DOHH2 (cell line): ENCODE results near the gene MEI4.

Source experiments
- H3F3A ChIP-seq: fragments of 200-600 bp; sonication (generic), shearing (Covaris generic); 2 replicates; pipeline ENCODE4 v1.6.0; 2016; ENCODE audit warnings: antibody characterized with exemption, mild to moderate bottlenecking; ENCODE audit not compliant: control insufficient read depth, insufficient read depth
- H3K27ac ChIP-seq: fragments of 200-600 bp; sonication (generic); 2 replicates; pipeline ENCODE4 v1.5.1; 2014; ENCODE audit warnings: low read depth, mild to moderate bottlenecking, low read length, moderate library complexity
- H3K27me3 ChIP-seq: fragments of 200-600 bp; sonication (generic); 2 replicates; pipeline ENCODE4 v1.6.1; 2014; ENCODE audit warnings: mild to moderate bottlenecking, low read length, mixed read lengths; ENCODE audit not compliant: control insufficient read depth
- H3K36me3 ChIP-seq: fragments of 200-600 bp; sonication (generic); 2 replicates; pipeline ENCODE4 v1.6.1; 2014; ENCODE audit warnings: mild to moderate bottlenecking, low read length, moderate library complexity, mixed read lengths; ENCODE audit not compliant: control insufficient read depth
- H3K4me1 ChIP-seq: fragments of 200-600 bp; sonication (generic); 2 replicates; pipeline ENCODE4 v1.6.1; 2014; ENCODE audit warnings: mild to moderate bottlenecking, low read length, mixed read lengths; ENCODE audit not compliant: control insufficient read depth
- H3K4me2 ChIP-seq: fragments of 200-600 bp; sonication (generic); 2 replicates; pipeline ENCODE4 v1.6.0; 2014; ENCODE audit warnings: mild to moderate bottlenecking, low read length, moderate library complexity
- H3K4me3 ChIP-seq: fragments of 200-600 bp; sonication (generic); 2 replicates; pipeline ENCODE4 v1.5.1; 2014; ENCODE audit warnings: mild to moderate bottlenecking, low read length, mixed read lengths
- H3K79me2 ChIP-seq: fragments of 200-600 bp; sonication (generic); 2 replicates; pipeline ENCODE4 v1.6.1; 2014; ENCODE audit warnings: mild to moderate bottlenecking, low read length, mixed read lengths; ENCODE audit not compliant: control insufficient read depth
- H3K9me2 ChIP-seq: fragments of 200-600 bp; sonication (generic); replicated peaks from 2 replicates; pipeline ENCODE4 v1.6.1; 2014; ENCODE audit warnings: mild to moderate bottlenecking, low read length, mixed read lengths; ENCODE audit not compliant: control insufficient read depth
- H3K9me3 ChIP-seq: fragments of 200-600 bp; sonication (generic); 2 replicates; pipeline ENCODE4 v1.6.1; 2014; ENCODE audit warnings: antibody characterized with exemption, low read length, mixed read lengths; ENCODE audit not compliant: control insufficient read depth, insufficient read depth
- H4K20me1 ChIP-seq: fragments of 200-600 bp; sonication (generic); 2 replicates; pipeline ENCODE4 v1.6.0; 2014; ENCODE audit warnings: low read depth, mild to moderate bottlenecking, antibody characterized with exemption, low read length, moderate library complexity; ENCODE audit not compliant: control insufficient read depth, insufficient read depth
- CTCF ChIP-seq: fragments of 200-600 bp; sonication (generic); IDR thresholded peaks from one replicate; pipeline ENCODE4 v1.5.1; 2014; ENCODE audit warnings: antibody characterized with exemption, mild to moderate bottlenecking, low read depth, low read length; ENCODE audit not compliant: poor library complexity, severe bottlenecking
- EZH2phosphoT487 ChIP-seq: fragments of 200-600 bp; sonication (generic); IDR thresholded peaks from 2 replicates; pipeline ENCODE4 v1.6.1; 2017; ENCODE audit warnings: borderline replicate concordance, mild to moderate bottlenecking, antibody characterized with exemption, low read length, moderate library complexity, mixed read lengths

MEI4 gene

DNA sequence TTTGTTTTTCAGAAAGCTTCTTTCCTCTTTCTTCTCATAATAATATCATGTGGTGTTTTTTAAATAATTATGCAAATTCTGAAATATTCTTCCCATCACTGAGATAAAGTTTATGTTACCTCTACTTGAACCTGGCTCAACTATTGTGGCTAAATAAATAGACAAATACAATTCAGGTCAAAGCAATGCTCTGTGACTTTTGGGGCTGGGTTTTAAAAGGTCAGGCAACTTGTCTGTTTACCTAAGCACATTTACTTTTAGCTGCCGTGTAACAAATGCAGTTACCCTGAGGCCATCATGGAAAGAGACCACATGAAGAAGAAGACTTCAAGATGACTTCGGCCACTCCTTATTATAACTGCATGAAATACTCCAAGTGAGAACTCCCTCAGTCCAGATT lies 33.7 kb upstream of the MEI4 start:
- Histone ChIP-seq H3K36me3 (no peaks in the 10 kb centered on the region), H3K27me3 (no peaks in the 10 kb centered on the region), H3K27ac (no peak overlapping the region), H3K4me3 (no peak overlapping the region), H3K9me2 (no peaks in the 10 kb centered on the region), H3K4me1 (no peaks in the 10 kb centered on the region), H3F3A (no peaks in the 10 kb centered on the region), H3K4me2 (no peak overlapping the region), H3K9me3 (no peaks in the 10 kb centered on the region), H4K20me1 (no peaks in the 10 kb centered on the region), H3K79me2 (no peaks in the 10 kb centered on the region)
- TF ChIP-seq EZH2phosphoT487 (no peak), CTCF (no peak)

GRCh38 chr6:77620278-77620882 lies 32.5 kb upstream of the MEI4 start:
- Histone ChIP-seq H3K36me3 (no peaks in the 10 kb centered on the region), H3K27ac (no peak overlapping the region), H3K27me3 (no peaks in the 10 kb centered on the region), H3K4me3 (no peak overlapping the region), H3K4me1 (no peaks in the 10 kb centered on the region), H3K9me3 (no peaks in the 10 kb centered on the region), H4K20me1 (no peaks in the 10 kb centered on the region), H3K9me2 (no peaks in the 10 kb centered on the region), H3F3A (no peaks in the 10 kb centered on the region), H3K79me2 (no peaks in the 10 kb centered on the region), H3K4me2 (no peak overlapping the region)
- TF ChIP-seq CTCF (peak; percentile 55), EZH2phosphoT487 (no peak)

- Histone ChIP-seq H3K4me1 (no peaks in the 10 kb centered on the region), H3K27ac (no peak overlapping the region), H3K9me2 (no peaks in the 10 kb centered on the region), H3F3A (no peaks in the 10 kb centered on the region), H3K9me3 (no peaks in the 10 kb centered on the region), H3K79me2 (no peaks in the 10 kb centered on the region), H3K36me3 (no peaks in the 10 kb centered on the region), H4K20me1 (no peaks in the 10 kb centered on the region), H3K4me2 (no peak overlapping the region), H3K27me3 (no peaks in the 10 kb centered on the region), H3K4me3 (no peak overlapping the region)
- TF ChIP-seq CTCF, result no peak
- TF ChIP-seq EZH2phosphoT487, result no peak
These were observed 28.3 kb upstream of the MEI4 start for GRCh38 chr6:77624515-77624914.

- Histone ChIP-seq H3K27me3 (no peaks in the 10 kb centered on the region), H3K27ac (no peak overlapping the region), H3K4me1 (no peaks in the 10 kb centered on the region)
These were observed 26.4 kb upstream of the MEI4 start for GRCh38 chr6:77626426-77626825.

More at GRCh38 chr6:77626426-77626825, 26.4 kb upstream of the MEI4 start:
- H3K9me3 ChIP-seq, result no peaks in the 10 kb centered on the region
- H3F3A ChIP-seq, result no peaks in the 10 kb centered on the region
- H3K36me3 ChIP-seq, result no peaks in the 10 kb centered on the region
- no peaks in the 10 kb centered on the region for H3K79me2 ChIP-seq
- no peaks in the 10 kb centered on the region for H4K20me1 ChIP-seq
- H3K9me2 ChIP-seq, result no peaks in the 10 kb centered on the region
- no peak overlapping the region for H3K4me3 ChIP-seq
- H3K4me2 ChIP-seq, result no peak overlapping the region
- TF ChIP-seq EZH2phosphoT487 (no peak), CTCF (no peak)
